Activated T-cell treated with anti-CD3 and anti-CD28 coated beads for 1 hour (primary cell): ENCODE measurements around the gene PPP1CB.
"Not testable (repeated sequence)": the region's sequence is repeated elsewhere in the genome, so short reads cannot be mapped to it uniquely, and the experiment has no call there.

Experiments used
- DNase-seq: peaks from one replicate; pipeline ENCODE4 v3.0.0-alpha.2; 2020; ENCODE audit warnings: low read depth

PPP1CB gene

GRCh38 chr2:28778392-28778791 lies 26.8 kb downstream of the PPP1CB start:
- no peak for DNase-seq

- DNase-seq, result no peak
These were observed 27.4 kb downstream of the PPP1CB start for GRCh38 chr2:28779001-28779400.

GRCh38 chr2:28780496-28780895 lies 28.9 kb downstream of the PPP1CB start:
- no peak for DNase-seq

- DNase-seq, result no peak
These were observed 30.8 kb downstream of the PPP1CB start for GRCh38 chr2:28782423-28782822.

- DNase-seq, result not testable (repeated sequence)
These were observed 32.9 kb downstream of the PPP1CB start for GRCh38 chr2:28784570-28784969.

- DNase-seq, result no peak
These were observed 45.0 kb downstream of the PPP1CB start for GRCh38 chr2:28796620-28797019.

GRCh38 chr2:28801726-28802125 lies 50.1 kb downstream of the PPP1CB start:
- no peak for DNase-seq

GRCh38 chr2:28802975-28803429 lies 51.4 kb downstream of the PPP1CB start:
- no peak for DNase-seq

GRCh38 chr2:28809927-28810326 lies 58.3 kb downstream of the PPP1CB start:
- DNase-seq, result no peak

GRCh38 chr2:28810384-28811285 lies 59.0 kb downstream of the PPP1CB start, which contains the start of gene SPDYA:
Gene SPDYA, plus strand, starts transcription at chr2:28810834. Its CDS starts 5,181 bp downstream, at chr2:28816015.
- peak; percentile 69 for DNase-seq

GRCh38 chr2:28818053-28818452 lies 66.4 kb downstream of the PPP1CB start:
- no peak for DNase-seq

- peak; percentile 35 for DNase-seq
These were observed 69.8 kb downstream of the PPP1CB start for GRCh38 chr2:28821295-28821958.

- no peak for DNase-seq
These were observed 70.4 kb downstream of the PPP1CB start for GRCh38 chr2:28822036-28822435.

- no peak for DNase-seq
These were observed 72.6 kb downstream of the PPP1CB start for GRCh38 chr2:28824207-28824606.

- DNase-seq, result no peak
These were observed 73.2 kb downstream of the PPP1CB start for GRCh38 chr2:28824870-28825269.

- DNase-seq, result no peak
These were observed 76.8 kb downstream of the PPP1CB start for GRCh38 chr2:28828382-28828781.

- DNase-seq, result no peak
These were observed 82.3 kb downstream of the PPP1CB start for GRCh38 chr2:28833740-28834470.

GRCh38 chr2:28835781-28836180 lies 84.2 kb downstream of the PPP1CB start:
- DNase-seq, result no peak

GRCh38 chr2:28838971-28839370 lies 87.3 kb downstream of the PPP1CB start:
- DNase-seq, result no peak

GRCh38 chr2:28842042-28842441 lies 90.4 kb downstream of the PPP1CB start:
- no peak for DNase-seq
